Right atrium auricular region (tissue), 2 donors: Measurements from ENCODE around the gene IL22. TPM values are rescaled to one million over a fixed set of nuclear protein-coding genes. Genes with fewer than 3 reads are reported as not detected.

Experiments used
- DNase-seq: peaks from one replicate; pipeline ENCODE4 v3.0.0-alpha.2; 2019; ENCODE audit warnings: low spot score
- H3K27ac ChIP-seq, 2 donors: fragments of 200-600 bp; sonication (generic); 1 replicate in 1 of 2; 2 replicates in 1 of 2; pipeline ENCODE4 v1.5.1; 2016 to 2019
- H3K27me3 ChIP-seq, 2 donors: fragments of 200-600 bp; sonication (generic); one replicate each; pipeline versions ENCODE4 v1.5.1 to v1.6.0; 2017 to 2019
- H3K36me3 ChIP-seq: fragments of 200-600 bp; sonication (generic); one replicate; pipeline ENCODE4 v1.5.1; 2016
- H3K4me1 ChIP-seq, 2 donors: fragments of 200-600 bp; sonication (generic); one replicate each; pipeline versions ENCODE4 v1.5.1 to v1.6.0; 2017 to 2019
- H3K4me3 ChIP-seq, 2 donors: fragments of 200-600 bp; sonication (generic); 1 replicate in 1 of 2; 2 replicates in 1 of 2; pipeline ENCODE4 v1.5.1; 2017 to 2019; ENCODE audit warnings: mild to moderate bottlenecking in 1 of 2, moderate library complexity in 1 of 2
- H3K9me3 ChIP-seq, 2 donors: fragments of 200-600 bp; sonication (generic); one replicate each; pipeline ENCODE4 v1.5.1; 2019
- CTCF ChIP-seq, 2 donors: fragments of 200-600 bp; sonication (generic); IDR thresholded peaks; one replicate each; pipeline ENCODE4 v1.5.1; 2019; ENCODE audit warnings: antibody characterized with exemption in 2 of 2
- total RNA-seq, 2 donors: library from RNA; depleted of rRNA; stranded (reverse); fragments of >200 nt; gene quantifications; one replicate each; pipeline ENCODE4 v1.1.0, GENCODE V29; 2016

Gene IL22
- total RNA-seq, 2 donors from 2014 or later: not detected

- no peak for DNase-seq
- no peak overlapping the region for H3K4me3 ChIP-seq
- H3K27me3 ChIP-seq: no peaks in the 10 kb centered on the region
- no peak overlapping the region for H3K27ac ChIP-seq
- H3K9me3 ChIP-seq: no peaks in the 10 kb centered on the region
- no peaks in the 10 kb centered on the region for H3K4me1 ChIP-seq
- H3K36me3 ChIP-seq: no peaks in the 10 kb centered on the region
- TF ChIP-seq CTCF (IDR thresholded peaks at IDR 0.05): no peak
These were observed 17.9 kb upstream of the IL22 start for GRCh38 chr12:68271346-68271745.

GRCh38 chr12:68270358-68270757, 17.0 kb upstream of the IL22 start:
- no peak for TF ChIP-seq CTCF (IDR thresholded peaks at IDR 0.05)
- Histone ChIP-seq H3K4me3 (no peak overlapping the region), H3K36me3 (no peaks in the 10 kb centered on the region), H3K27ac (no peak overlapping the region), H3K9me3 (no peaks in the 10 kb centered on the region), H3K27me3 (no peaks in the 10 kb centered on the region), H3K4me1 (no peaks in the 10 kb centered on the region)
- DNase-seq: no peak

GRCh38 chr12:68269779-68270178, 16.4 kb upstream of the IL22 start:
- TF ChIP-seq CTCF (IDR thresholded peaks at IDR 0.05): no peak
- no peak for DNase-seq
- Histone ChIP-seq H3K4me1 (no peaks in the 10 kb centered on the region), H3K27me3 (no peaks in the 10 kb centered on the region), H3K36me3 (no peaks in the 10 kb centered on the region), H3K9me3 (no peaks in the 10 kb centered on the region), H3K4me3 (no peak overlapping the region), H3K27ac (no peak overlapping the region)

- Histone ChIP-seq H3K4me1 (no peaks in the 10 kb centered on the region), H3K4me3 (no peak overlapping the region), H3K36me3 (no peaks in the 10 kb centered on the region), H3K27ac (no peak overlapping the region), H3K27me3 (no peaks in the 10 kb centered on the region), H3K9me3 (no peaks in the 10 kb centered on the region)
- DNase-seq: no peak
- TF ChIP-seq CTCF (IDR thresholded peaks at IDR 0.05): no peak
These were observed 15.6 kb upstream of the IL22 start for GRCh38 chr12:68268967-68269366.

- Histone ChIP-seq H3K36me3 (no peaks in the 10 kb centered on the region), H3K4me1 (no peaks in the 10 kb centered on the region), H3K4me3 (no peak overlapping the region), H3K27me3 (no peaks in the 10 kb centered on the region), H3K9me3 (no peaks in the 10 kb centered on the region), H3K27ac (no peak overlapping the region)
- TF ChIP-seq CTCF (IDR thresholded peaks at IDR 0.05): no peak
- DNase-seq: no peak
These were observed 14.5 kb upstream of the IL22 start for GRCh38 chr12:68267892-68268396.

- no peak for TF ChIP-seq CTCF (IDR thresholded peaks at IDR 0.05)
These were observed 11.5 kb upstream of the IL22 start for GRCh38 chr12:68264857-68265256.

More at GRCh38 chr12:68264857-68265256, 11.5 kb upstream of the IL22 start:
- no peaks in the 10 kb centered on the region for H3K4me1 ChIP-seq
- no peaks in the 10 kb centered on the region for H3K9me3 ChIP-seq
- no peak for DNase-seq
- no peak overlapping the region for H3K4me3 ChIP-seq
- no peaks in the 10 kb centered on the region for H3K36me3 ChIP-seq
- H3K27me3 ChIP-seq: no peaks in the 10 kb centered on the region
- H3K27ac ChIP-seq: no peak overlapping the region
